ENCODE data around the gene PDRG1. TPM values are rescaled to one million over a fixed set of nuclear protein-coding genes. Genes with fewer than 3 reads are reported as not detected.

Gene PDRG1
- total RNA-seq, 1 experiment from 2014 or later, result 48.2 TPM

GRCh38 chr20:31948008-31948407 is 3.8 kb downstream of the PDRG1 start:
- Histone ChIP-seq H3K27me3 (ENCODE audit: control insufficient read depth, insufficient read depth, low read length) (no peaks in the 10 kb centered on the region), H3K27ac (ENCODE audit: low read length) (no peak overlapping the region), H3K36me3 (ENCODE audit: control insufficient read depth, insufficient read depth, low read length) (peaks cover 37% of the 10 kb centered on the region), H3K4me3 (ENCODE audit: low read depth in 2 of 2, low read length in 2 of 2) (no peak overlapping the region), H3K9me3 (ENCODE audit: control insufficient read depth, insufficient read depth, low read depth, low read length) (peaks cover 7% of the 10 kb centered on the region; the same call in 1 of the 2 replicates), H3K4me1 (ENCODE audit: control insufficient read depth, insufficient read depth, low read length) (peaks cover 31% of the 10 kb centered on the region)
- in situ Hi-C loops (cut with HindIII; ENCODE audit: low pct_unique_long_range_greater_than_20kb, low sequenced_read_pairs) (no loop called here), intact Hi-C loops (cut with micrococcal nuclease; ENCODE audit: unreplicated experiment) (no loop called here)
- ATAC-seq (no peak), DNase-seq (ENCODE audit: low read depth, low spot score) (no peak)
- BruUV-seq (replicated peaks), result no TSS peak
- POLR2A ChIA-PET, result no interaction called here
- TF ChIP-seq POLR2AphosphoS5 (IDR thresholded peaks at IDR 0.05; ENCODE audit: low read depth, low read length), result no peak
- CTCF ChIA-PET, result interaction anchor here (0.6 to 0.7 kb wide), 2 partner anchors 87 to 95 kb away, joined by 3 read pairs; no protein-coding TSS in a partner anchor

GRCh38 chr20:31945785-31946184 is 6.1 kb downstream of the PDRG1 start:
- CTCF ChIA-PET, result no interaction called here
- peaks cover 7% of the 10 kb centered on the region; the same call in 1 of the 2 replicates for H3K9me3 ChIP-seq (ENCODE audit: control insufficient read depth, insufficient read depth, low read depth, low read length)
- BruUV-seq (replicated peaks), result no TSS peak
- intact Hi-C loops (cut with micrococcal nuclease; ENCODE audit: unreplicated experiment), result no loop called here
- no peak for ATAC-seq
- H3K27me3 ChIP-seq (ENCODE audit: control insufficient read depth, insufficient read depth, low read length), result no peaks in the 10 kb centered on the region
- POLR2A ChIA-PET, result no interaction called here
- in situ Hi-C loops (cut with HindIII; ENCODE audit: low pct_unique_long_range_greater_than_20kb, low sequenced_read_pairs), result no loop called here
- H3K4me3 ChIP-seq (ENCODE audit: low read depth in 2 of 2, low read length in 2 of 2), result no peak overlapping the region
- H3K36me3 ChIP-seq (ENCODE audit: control insufficient read depth, insufficient read depth, low read length), result peaks cover 37% of the 10 kb centered on the region
- H3K4me1 ChIP-seq (ENCODE audit: control insufficient read depth, insufficient read depth, low read length), result peaks cover 29% of the 10 kb centered on the region
- no peak for DNase-seq (ENCODE audit: low read depth, low spot score)
- no peak for TF ChIP-seq CTCF (IDR thresholded peaks at IDR 0.05)
- TF ChIP-seq SIN3A (IDR thresholded peaks at IDR 0.05; ENCODE audit: borderline replicate concordance, insufficient read depth, low read depth, low read length), result no peak
- no peak overlapping the region for H3K27ac ChIP-seq (ENCODE audit: low read length)

GRCh38 chr20:31945319-31945718 is 6.5 kb downstream of the PDRG1 start:
- no peak for DNase-seq (ENCODE audit: low read depth, low spot score)
- no peak overlapping the region for H3K4me3 ChIP-seq (ENCODE audit: low read depth in 2 of 2, low read length in 2 of 2)
- POLR2A ChIA-PET, result no interaction called here
- BruUV-seq (replicated peaks), result no TSS peak
- peaks cover 7% of the 10 kb centered on the region; the same call in 1 of the 2 replicates for H3K9me3 ChIP-seq (ENCODE audit: control insufficient read depth, insufficient read depth, low read depth, low read length)
- intact Hi-C loops (cut with micrococcal nuclease; ENCODE audit: unreplicated experiment) (no loop called here), in situ Hi-C loops (cut with HindIII; ENCODE audit: low pct_unique_long_range_greater_than_20kb, low sequenced_read_pairs) (no loop called here)
- H3K36me3 ChIP-seq (ENCODE audit: control insufficient read depth, insufficient read depth, low read length), result peaks cover 34% of the 10 kb centered on the region
- H3K4me1 ChIP-seq (ENCODE audit: control insufficient read depth, insufficient read depth, low read length), result peaks cover 25% of the 10 kb centered on the region
- CTCF ChIA-PET, result no interaction called here
- no peaks in the 10 kb centered on the region for H3K27me3 ChIP-seq (ENCODE audit: control insufficient read depth, insufficient read depth, low read length)
- no peak overlapping the region for H3K27ac ChIP-seq (ENCODE audit: low read length)
- no peak for TF ChIP-seq CTCF (IDR thresholded peaks at IDR 0.05)
- no peak for ATAC-seq

- intact Hi-C loops (cut with micrococcal nuclease; ENCODE audit: unreplicated experiment) (no loop called here), in situ Hi-C loops (cut with HindIII; ENCODE audit: low pct_unique_long_range_greater_than_20kb, low sequenced_read_pairs) (loop anchor here (5.0 kb wide), 1 partner anchor 99 kb away; no protein-coding TSS in a partner anchor)
- Histone ChIP-seq H3K4me1 (ENCODE audit: control insufficient read depth, insufficient read depth, low read length) (peaks cover 19% of the 10 kb centered on the region), H3K27me3 (ENCODE audit: control insufficient read depth, insufficient read depth, low read length) (no peaks in the 10 kb centered on the region), H3K4me3 (ENCODE audit: low read depth in 2 of 2, low read length in 2 of 2) (no peak overlapping the region), H3K27ac (ENCODE audit: low read length) (peak overlapping the region; percentile 37; the same call in 1 of the 2 replicates), H3K36me3 (ENCODE audit: control insufficient read depth, insufficient read depth, low read length) (peaks cover 22% of the 10 kb centered on the region), H3K9me3 (ENCODE audit: control insufficient read depth, insufficient read depth, low read depth, low read length) (peaks cover under 1% of the 10 kb centered on the region; the same call in 1 of the 2 replicates)
- no TSS peak for BruUV-seq (replicated peaks)
- TF ChIP-seq TCF7L2 (IDR thresholded peaks at IDR 0.05; ENCODE audit: low read depth, low read length), result no peak
- no peak for TF ChIP-seq SIN3A (IDR thresholded peaks at IDR 0.05; ENCODE audit: borderline replicate concordance, insufficient read depth, low read depth, low read length)
- no peak for TF ChIP-seq REST (IDR thresholded peaks at IDR 0.05; ENCODE audit: insufficient read depth in 1 of 2, low read depth in 2 of 2, low read length in 1 of 2)
- TF ChIP-seq CTCF (IDR thresholded peaks at IDR 0.05), result no peak
- no peak; the same call in 1 of the 2 replicates for TF ChIP-seq POLR2AphosphoS5 (IDR thresholded peaks at IDR 0.05; ENCODE audit: low read depth, low read length)
- ChIA-PET CTCF (interaction anchor here (1.2 kb wide), 1 partner anchor 9 kb away, joined by 4 read pairs; the partner anchor contains the start of gene PDRG1), POLR2A (interaction anchor here (1.1 kb wide), 1 partner anchor 48 kb away, joined by 5 read pairs; no protein-coding TSS in a partner anchor)
- DNase-seq (ENCODE audit: low read depth, low spot score) (no peak), ATAC-seq (peak; percentile 35)
Measured at GRCh38 chr20:31943052-31943471, 8.8 kb downstream of the PDRG1 start.
